ENCODE measurements around the gene NUBP2.

The NUBP2 gene

DNA sequence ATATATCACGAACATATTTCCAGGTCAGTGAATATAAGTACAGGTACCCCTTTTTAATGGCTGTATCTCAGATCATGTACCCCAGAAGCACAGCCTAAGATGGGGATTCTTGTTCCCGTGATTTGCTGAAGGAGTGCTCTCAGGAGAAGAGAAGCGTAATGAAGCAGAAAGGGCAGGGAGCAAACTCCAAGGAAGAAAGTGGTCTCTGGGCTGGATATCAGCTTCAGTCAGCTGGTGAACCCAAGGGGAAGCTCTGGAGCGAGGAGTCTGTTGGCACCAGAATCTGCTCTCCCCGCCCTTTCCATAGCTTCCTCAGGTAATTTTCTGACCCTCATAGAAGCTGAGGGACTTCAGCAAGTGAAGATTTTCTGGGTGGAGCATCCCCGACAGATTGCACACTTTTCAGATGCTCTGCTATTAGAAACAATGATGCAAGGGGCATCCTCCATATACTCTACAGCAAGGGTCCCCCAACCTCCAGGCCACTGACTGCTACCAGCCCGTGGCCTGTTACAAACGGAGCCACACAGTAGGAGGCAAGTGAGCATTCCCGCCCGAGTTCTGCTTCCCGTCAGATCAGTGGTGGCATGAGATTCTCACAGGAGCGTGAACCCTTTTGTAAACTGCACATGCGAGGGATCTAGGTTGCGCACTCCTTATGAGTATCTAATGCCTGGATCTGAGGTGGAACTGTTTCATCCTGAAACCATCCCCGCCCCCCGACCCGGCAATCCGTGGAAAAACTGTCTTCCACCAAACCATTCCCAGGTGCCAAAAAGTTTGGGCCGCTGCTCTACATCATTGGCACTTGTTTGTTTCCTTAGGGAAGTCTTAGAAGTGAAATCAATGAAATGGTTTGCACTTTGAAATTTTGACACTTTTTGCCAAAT lies 48.7 kb downstream of the NUBP2 start:
- no peak for DNase-seq

GRCh38 chr16:1832838-1833454 lies 50.2 kb downstream of the NUBP2 start:
- no peak for DNase-seq

- no peak for DNase-seq
Measured at GRCh38 chr16:1834096-1834495, 51.3 kb downstream of the NUBP2 start.
